Kidney (tissue), 14 donors: ENCODE measurements around the gene DSCAM. TPM values are rescaled to one million over a fixed set of nuclear protein-coding genes. Genes with fewer than 3 reads are reported as not detected.

ENCODE experiments used
- DNase-seq, 5 donors: peaks; one replicate each; pipeline ENCODE4 v3.0.0-alpha.2; 2013 to 2020
- FAIRE-seq: peaks from 2 replicates; lab custom pipeline; 2012; peaks lifted over from hg19 to GRCh38; lab: Jason Lieb, UNC
- H3K27ac ChIP-seq, 2 donors: one replicate each; pipeline ENCODE4 v1.7.0; 2013; ENCODE audit warnings: low read depth in 2 of 2, low read length in 2 of 2, inconsistent platforms in 1 of 2
- H3K27me3 ChIP-seq: one replicate; pipeline ENCODE4 v1.7.1; 2013; ENCODE audit warnings: low read length, inconsistent platforms; ENCODE audit not compliant: control insufficient read depth, insufficient read depth
- H3K36me3 ChIP-seq, 3 donors: one replicate each; pipeline versions ENCODE4 v1.7.0 to v1.7.1; 2013; ENCODE audit warnings: low read length in 3 of 3, control low read depth in 1 of 3, inconsistent platforms in 1 of 3; ENCODE audit not compliant: insufficient read depth in 3 of 3, control insufficient read depth in 2 of 3
- H3K4me1 ChIP-seq, 3 donors: one replicate each; pipeline versions ENCODE4 v1.7.0 to v1.7.1; 2013; ENCODE audit warnings: low read length in 3 of 3, inconsistent platforms in 1 of 3, low read depth in 1 of 3; ENCODE audit not compliant: control insufficient read depth in 2 of 3, insufficient read depth in 2 of 3
- H3K4me3 ChIP-seq, 3 donors: one replicate each; pipeline versions ENCODE4 v1.7.0 to v1.8.1; 2013; ENCODE audit warnings: low read length in 3 of 3, control low read depth in 1 of 3, inconsistent platforms in 1 of 3
- H3K9ac ChIP-seq, 3 donors: one replicate each; pipeline versions ENCODE4 v1.7.0 to v1.7.1; 2013; ENCODE audit warnings: low read length in 3 of 3, control low read depth in 1 of 3, inconsistent platforms in 1 of 3
- H3K9me3 ChIP-seq, 3 donors: one replicate each; pipeline versions ENCODE4 v1.7.0 to v1.7.1; 2013; ENCODE audit warnings: low read length in 3 of 3, control low read depth in 1 of 3, inconsistent platforms in 1 of 3; ENCODE audit not compliant: control insufficient read depth in 2 of 3, insufficient read depth in 1 of 3
- intact Hi-C: fragments of 100-400 bp; cut with DNase I; formaldehyde crosslinking; loops from one replicate; pipeline ENCODE4 v1.11.1; 2022
- polyA plus RNA-seq: library from polyadenylated mRNA; stranded (reverse); fragments of 350-450 nt; fragmentation: Illumina TruSeq; extraction: RNeasy Lipid Tissue Mini Kit (QIAGEN cat#74804); gene quantifications from one replicate; pipeline ENCODE4 v1.2.3, GENCODE V29; 2014; ENCODE audit warnings: low read depth, low replicate concordance; ENCODE audit not compliant: insufficient read depth
- total RNA-seq: library from RNA; stranded (reverse); fragmentation: NEBNext Ultra II Directional; extraction: Animal tissue kit (Norgen Biotek cat#: 25700); gene quantifications from one replicate; pipeline ENCODE4 v1.2.1, GENCODE V29; 2021
- TF ChIP-seq, protein P1 (sequence below): IDR thresholded peaks from 3 replicates; pipeline ENCODE4 v1.5.1; 2012; ENCODE audit warnings: mild to moderate bottlenecking, moderate library complexity, borderline replicate concordance; ENCODE audit not compliant: insufficient read depth; ENCODE audit errors: extremely low read depth
- donor health status: control.
- donor health status: control.
- donor health status: control.
- donor health status: control.
- donor health status: control.
- donor health status: DM: yes; HTN: yes; CAD: no.
- donor health status: Normal renal cell carcinoma (clear cell type).

The DSCAM gene
- total and polyA plus RNA-seq, 2 donors from 2014 or later, result not detected

DNA sequence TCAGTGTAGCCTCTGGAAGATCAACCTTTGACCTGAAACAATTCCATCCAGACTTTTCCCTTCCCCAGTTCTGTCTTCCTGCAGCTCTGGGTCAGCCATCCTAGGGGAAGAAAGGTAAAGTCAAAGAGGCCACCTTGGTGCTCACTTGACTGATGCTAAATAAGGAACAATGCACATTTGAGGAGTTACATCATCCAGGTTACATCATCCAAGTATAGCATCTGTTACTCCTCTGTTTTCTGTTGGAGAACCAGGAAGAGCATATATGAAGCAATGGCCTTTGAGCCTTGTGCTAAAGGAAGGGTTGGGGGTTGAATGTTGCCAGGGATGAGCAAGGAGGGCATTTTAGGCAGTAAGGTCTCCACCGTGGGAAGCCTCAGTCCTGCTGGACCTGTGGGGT is 3.1 kb upstream of the DSCAM start:
- FAIRE-seq, result no peak
- H3K27ac ChIP-seq, result no peak overlapping the region
- DNase-seq, result no peak
- H3K36me3 ChIP-seq, result no peaks in the 10 kb centered on the region
- no peak overlapping the region for H3K4me3 ChIP-seq
- no peaks in the 10 kb centered on the region for H3K9me3 ChIP-seq
- TF ChIP-seq, protein P1, sequence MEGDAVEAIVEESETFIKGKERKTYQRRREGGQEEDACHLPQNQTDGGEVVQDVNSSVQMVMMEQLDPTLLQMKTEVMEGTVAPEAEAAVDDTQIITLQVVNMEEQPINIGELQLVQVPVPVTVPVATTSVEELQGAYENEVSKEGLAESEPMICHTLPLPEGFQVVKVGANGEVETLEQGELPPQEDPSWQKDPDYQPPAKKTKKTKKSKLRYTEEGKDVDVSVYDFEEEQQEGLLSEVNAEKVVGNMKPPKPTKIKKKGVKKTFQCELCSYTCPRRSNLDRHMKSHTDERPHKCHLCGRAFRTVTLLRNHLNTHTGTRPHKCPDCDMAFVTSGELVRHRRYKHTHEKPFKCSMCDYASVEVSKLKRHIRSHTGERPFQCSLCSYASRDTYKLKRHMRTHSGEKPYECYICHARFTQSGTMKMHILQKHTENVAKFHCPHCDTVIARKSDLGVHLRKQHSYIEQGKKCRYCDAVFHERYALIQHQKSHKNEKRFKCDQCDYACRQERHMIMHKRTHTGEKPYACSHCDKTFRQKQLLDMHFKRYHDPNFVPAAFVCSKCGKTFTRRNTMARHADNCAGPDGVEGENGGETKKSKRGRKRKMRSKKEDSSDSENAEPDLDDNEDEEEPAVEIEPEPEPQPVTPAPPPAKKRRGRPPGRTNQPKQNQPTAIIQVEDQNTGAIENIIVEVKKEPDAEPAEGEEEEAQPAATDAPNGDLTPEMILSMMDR, result no peak
- intact Hi-C loops, result no loop called here
- no peaks in the 10 kb centered on the region for H3K4me1 ChIP-seq
- H3K27me3 ChIP-seq, result peaks cover 11% of the 10 kb centered on the region
- H3K9ac ChIP-seq, result no peak overlapping the region

DNA sequence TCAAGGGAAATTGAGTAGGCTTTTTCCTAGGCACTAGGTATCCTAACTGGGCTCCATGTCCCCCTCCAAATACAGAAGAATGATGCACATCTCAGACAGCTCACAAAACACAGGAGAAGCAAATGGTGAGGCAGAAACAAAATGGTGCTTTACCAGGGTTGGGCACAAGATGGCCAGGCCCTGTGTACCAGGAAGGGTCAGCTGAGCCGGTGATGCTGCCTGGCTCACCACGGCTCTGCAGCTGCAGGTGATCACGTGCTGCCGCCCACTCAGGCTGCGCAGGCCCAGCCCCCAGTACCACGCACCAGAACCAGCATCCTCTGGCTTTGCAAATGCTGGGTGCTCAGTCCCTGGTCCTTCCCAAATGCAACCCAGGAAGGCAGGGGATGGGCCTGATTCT is 993 bp upstream of the DSCAM start:
- H3K9me3 ChIP-seq, result no peaks in the 10 kb centered on the region
- TF ChIP-seq, protein P1, result no peak
- H3K27ac ChIP-seq, result no peak overlapping the region
- intact Hi-C loops, result no loop called here
- no peak overlapping the region for H3K9ac ChIP-seq
- FAIRE-seq (no peak), DNase-seq (no peak)
- peaks cover 16% of the 10 kb centered on the region for H3K27me3 ChIP-seq
- no peaks in the 10 kb centered on the region for H3K36me3 ChIP-seq
- no peak overlapping the region for H3K4me3 ChIP-seq
- no peaks in the 10 kb centered on the region for H3K4me1 ChIP-seq

DNA sequence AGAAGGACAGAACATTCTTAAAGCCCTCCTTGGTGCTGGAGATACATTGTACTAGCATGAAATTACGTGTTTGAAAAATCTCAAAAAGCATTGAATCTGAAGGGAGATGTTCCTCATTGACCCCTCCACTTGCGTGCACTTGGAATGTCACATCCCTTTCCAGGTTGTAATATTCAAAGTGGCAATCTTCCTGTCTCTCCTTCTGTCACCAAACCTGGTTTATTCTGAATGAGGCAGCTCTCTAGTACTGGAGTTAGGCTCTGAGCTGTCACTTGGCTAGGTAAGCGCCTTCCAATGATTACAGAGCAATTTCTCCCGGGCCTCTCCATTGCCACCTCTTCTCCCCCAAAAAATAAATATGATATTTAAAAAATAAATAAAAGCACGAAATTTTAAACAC is 855 bp downstream of the DSCAM start:
- Histone ChIP-seq H3K4me3 (no peak overlapping the region), H3K9ac (no peak overlapping the region), H3K36me3 (no peaks in the 10 kb centered on the region), H3K9me3 (no peaks in the 10 kb centered on the region), H3K27me3 (peaks cover 16% of the 10 kb centered on the region), H3K4me1 (no peaks in the 10 kb centered on the region), H3K27ac (no peak overlapping the region)
- DNase-seq, result no peak
- intact Hi-C loops, result no loop called here
- no peak for FAIRE-seq
- TF ChIP-seq, protein P1, result no peak

DNA sequence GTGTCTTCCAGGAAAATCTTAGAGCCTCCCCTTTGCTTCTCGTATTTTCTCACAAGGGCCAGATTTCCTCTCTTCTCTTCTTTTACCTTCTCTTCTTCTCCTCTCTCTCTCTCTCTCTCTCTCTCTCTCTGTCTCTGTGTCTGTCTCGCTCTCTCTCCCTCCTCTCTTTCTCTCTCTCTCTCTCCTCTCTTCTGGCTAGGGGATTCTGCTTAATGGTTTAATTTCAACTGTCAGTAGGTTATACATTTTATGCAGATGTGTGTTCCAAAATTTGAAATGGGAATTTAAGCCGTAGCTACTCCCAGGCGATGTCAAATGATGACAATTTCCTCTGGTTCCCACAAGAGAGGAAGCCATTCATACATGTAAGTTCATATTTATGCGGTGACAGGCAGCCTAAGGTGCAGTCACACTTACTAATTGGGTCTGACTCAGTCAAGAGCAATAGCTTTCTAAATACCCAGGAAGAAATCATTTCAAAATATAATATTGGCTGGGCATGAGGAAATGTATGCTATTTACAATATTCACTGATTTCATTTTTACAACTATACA is 1.4 kb downstream of the DSCAM start:
- H3K4me1 ChIP-seq, result no peaks in the 10 kb centered on the region
- H3K27ac ChIP-seq, result no peak overlapping the region
- TF ChIP-seq, protein P1, result no peak
- intact Hi-C loops, result no loop called here
- no peak overlapping the region for H3K9ac ChIP-seq
- DNase-seq, result no peak
- H3K4me3 ChIP-seq, result no peak overlapping the region
- no peaks in the 10 kb centered on the region for H3K9me3 ChIP-seq
- no peaks in the 10 kb centered on the region for H3K36me3 ChIP-seq
- H3K27me3 ChIP-seq, result peaks cover 21% of the 10 kb centered on the region
- FAIRE-seq, result no peak
